SU-DHL-6 (cell line): ENCODE measurements around the gene C2CD4C.
"Not testable (repeated sequence)": the region's sequence is repeated elsewhere in the genome, so short reads cannot be mapped to it uniquely, and the experiment has no call there.

ENCODE experiments used
- EZH2phosphoT487 ChIP-seq: fragments of 200-600 bp; sonication (generic), shearing (Covaris generic); conservative IDR thresholded peaks from 2 replicates; pipeline ENCODE4 v1.6.1; 2018; ENCODE audit warnings: mild to moderate bottlenecking, antibody characterized with exemption, low read length, moderate library complexity, mixed read lengths
- TF ChIP-seq, protein P1 (sequence below): fragments of 200-600 bp; sonication (generic); IDR thresholded peaks from one replicate; pipeline ENCODE4 v1.5.1; 2017; ENCODE audit warnings: antibody characterized with exemption, mild to moderate bottlenecking, low read length, moderate library complexity; ENCODE audit not compliant: insufficient read depth, poor library complexity, severe bottlenecking

DNA sequence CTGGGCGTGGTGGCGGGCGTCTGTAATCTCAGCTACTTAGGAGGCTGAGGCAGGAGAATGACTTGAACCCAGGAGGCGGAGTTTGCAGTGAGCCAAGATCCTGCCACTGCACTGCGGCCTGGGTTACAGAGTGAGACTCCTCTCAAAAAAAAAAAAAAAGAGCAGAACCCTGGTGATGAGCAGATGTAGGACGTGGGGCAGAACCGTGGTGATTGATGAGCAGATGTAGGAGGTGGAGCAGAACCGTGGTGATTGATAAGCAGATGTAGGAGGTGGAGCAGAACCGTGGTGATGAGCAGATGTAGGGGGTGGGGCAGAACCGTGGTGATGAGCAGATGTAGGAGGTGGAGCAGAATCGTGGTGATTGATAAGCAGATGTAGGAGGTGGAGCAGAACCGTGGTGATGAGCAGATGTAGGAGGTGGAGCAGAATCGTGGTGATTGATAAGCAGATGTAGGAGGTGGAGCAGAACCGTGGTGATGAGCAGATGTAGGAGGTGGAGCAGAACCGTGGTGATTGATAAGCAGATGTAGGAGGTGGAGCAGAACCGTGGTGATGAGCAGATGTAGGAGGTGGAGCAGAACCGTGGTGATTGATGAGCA lies 28.2 kb downstream of the C2CD4C start:
- TF ChIP-seq, protein P1, sequence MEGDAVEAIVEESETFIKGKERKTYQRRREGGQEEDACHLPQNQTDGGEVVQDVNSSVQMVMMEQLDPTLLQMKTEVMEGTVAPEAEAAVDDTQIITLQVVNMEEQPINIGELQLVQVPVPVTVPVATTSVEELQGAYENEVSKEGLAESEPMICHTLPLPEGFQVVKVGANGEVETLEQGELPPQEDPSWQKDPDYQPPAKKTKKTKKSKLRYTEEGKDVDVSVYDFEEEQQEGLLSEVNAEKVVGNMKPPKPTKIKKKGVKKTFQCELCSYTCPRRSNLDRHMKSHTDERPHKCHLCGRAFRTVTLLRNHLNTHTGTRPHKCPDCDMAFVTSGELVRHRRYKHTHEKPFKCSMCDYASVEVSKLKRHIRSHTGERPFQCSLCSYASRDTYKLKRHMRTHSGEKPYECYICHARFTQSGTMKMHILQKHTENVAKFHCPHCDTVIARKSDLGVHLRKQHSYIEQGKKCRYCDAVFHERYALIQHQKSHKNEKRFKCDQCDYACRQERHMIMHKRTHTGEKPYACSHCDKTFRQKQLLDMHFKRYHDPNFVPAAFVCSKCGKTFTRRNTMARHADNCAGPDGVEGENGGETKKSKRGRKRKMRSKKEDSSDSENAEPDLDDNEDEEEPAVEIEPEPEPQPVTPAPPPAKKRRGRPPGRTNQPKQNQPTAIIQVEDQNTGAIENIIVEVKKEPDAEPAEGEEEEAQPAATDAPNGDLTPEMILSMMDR, result not testable (repeated sequence)
- not testable (repeated sequence) for TF ChIP-seq EZH2phosphoT487
